ENCODE data around the gene CRYL1. TPM values are rescaled to one million over a fixed set of nuclear protein-coding genes. Genes with fewer than 3 reads are reported as not detected.

The CRYL1 gene
- total RNA-seq, 1 experiment from 2014 or later: 3.7 TPM

GRCh38 chr13:20519875-20520274 is 5.8 kb downstream of the CRYL1 start:
- H3K4ac ChIP-seq (ENCODE audit: low read depth, low read length): no peak overlapping the region
- DNase-seq: no peak
- TF ChIP-seq, protein P1, sequence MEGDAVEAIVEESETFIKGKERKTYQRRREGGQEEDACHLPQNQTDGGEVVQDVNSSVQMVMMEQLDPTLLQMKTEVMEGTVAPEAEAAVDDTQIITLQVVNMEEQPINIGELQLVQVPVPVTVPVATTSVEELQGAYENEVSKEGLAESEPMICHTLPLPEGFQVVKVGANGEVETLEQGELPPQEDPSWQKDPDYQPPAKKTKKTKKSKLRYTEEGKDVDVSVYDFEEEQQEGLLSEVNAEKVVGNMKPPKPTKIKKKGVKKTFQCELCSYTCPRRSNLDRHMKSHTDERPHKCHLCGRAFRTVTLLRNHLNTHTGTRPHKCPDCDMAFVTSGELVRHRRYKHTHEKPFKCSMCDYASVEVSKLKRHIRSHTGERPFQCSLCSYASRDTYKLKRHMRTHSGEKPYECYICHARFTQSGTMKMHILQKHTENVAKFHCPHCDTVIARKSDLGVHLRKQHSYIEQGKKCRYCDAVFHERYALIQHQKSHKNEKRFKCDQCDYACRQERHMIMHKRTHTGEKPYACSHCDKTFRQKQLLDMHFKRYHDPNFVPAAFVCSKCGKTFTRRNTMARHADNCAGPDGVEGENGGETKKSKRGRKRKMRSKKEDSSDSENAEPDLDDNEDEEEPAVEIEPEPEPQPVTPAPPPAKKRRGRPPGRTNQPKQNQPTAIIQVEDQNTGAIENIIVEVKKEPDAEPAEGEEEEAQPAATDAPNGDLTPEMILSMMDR (conservative IDR thresholded peaks at IDR 0.05): no peak
- no peaks in the 10 kb centered on the region for H3K79me2 ChIP-seq (ENCODE audit: insufficient read depth, low read length)
- peaks cover 3% of the 10 kb centered on the region; the same call in 1 of the 2 replicates for H3K4me1 ChIP-seq (ENCODE audit: insufficient read depth, low read length)
- H4K8ac ChIP-seq (replicated peaks; ENCODE audit: insufficient read length, low read depth, low read length): no peak overlapping the region
- no peak overlapping the region for H3K4me2 ChIP-seq (ENCODE audit: insufficient read depth, insufficient read length, low read length)
- Mint-ChIP-seq H3K9me3 (no peaks in the 10 kb centered on the region; a peak in 2 of 5 replicates), H3K4me1 (peaks cover 19 to 31% of the 10 kb centered on the region in 2 experiments), H3K27me3 (ENCODE audit: low read depth) (peaks cover 19% of the 10 kb centered on the region), H3K36me3 (ENCODE audit: insufficient read depth in 1 of 3, low read depth in 3 of 3) (no peaks in the 10 kb centered on the region; a peak in 1 of 7 replicates), H3K27ac (no peak overlapping the region), H3K4me3 (no peak overlapping the region)
- H3K27me3 ChIP-seq (ENCODE audit: insufficient read depth, low read length): no peaks in the 10 kb centered on the region
- no peaks in the 10 kb centered on the region for H3K79me1 ChIP-seq (ENCODE audit: insufficient read depth, low read depth, low read length, poor library complexity, severe bottlenecking)
- H3T11ph ChIP-seq (ENCODE audit: low read length): no peak overlapping the region
- no peaks in the 10 kb centered on the region for H4K20me1 ChIP-seq (ENCODE audit: control insufficient read depth, insufficient read depth, insufficient read length)
- H2BK120ac ChIP-seq (ENCODE audit: low read depth, low read length, poor library complexity, severe bottlenecking): no peak overlapping the region
- H3K27ac ChIP-seq (ENCODE audit: insufficient read length, low read depth, low read length): no peak overlapping the region
- no peak overlapping the region for H3K9ac ChIP-seq (ENCODE audit: extremely low read depth, insufficient read length, low read length)
- no peaks in the 10 kb centered on the region for H3K9me3 ChIP-seq (ENCODE audit: control insufficient read depth, low read depth, low read length)
- H2BK12ac ChIP-seq (ENCODE audit: insufficient read length, low read depth, low read length): no peak overlapping the region
- no peak overlapping the region for H2AFZ ChIP-seq (ENCODE audit: low read length)
- WGBS (ENCODE audit: extremely low coverage, insufficient read length, low lambda C conversion rate): no CpG with 5 or more reads among the region's 1 CpG
- no peak overlapping the region for H2BK20ac ChIP-seq (ENCODE audit: low read depth, low read length, poor library complexity, severe bottlenecking)
- H3K56ac ChIP-seq (ENCODE audit: insufficient read length, low read depth, low read length): no peak overlapping the region
- H3K14ac ChIP-seq (ENCODE audit: insufficient read depth, low read length): no peak overlapping the region
- no peak overlapping the region for H3K23ac ChIP-seq (ENCODE audit: insufficient read length, low read depth, low read length)
- no peak overlapping the region for H2BK15ac ChIP-seq (ENCODE audit: low read depth, low read length)
- H4K5ac ChIP-seq (ENCODE audit: insufficient read length, low read depth, low read length): no peak overlapping the region
- no peak overlapping the region for H4K91ac ChIP-seq (ENCODE audit: insufficient read length, low read depth, low read length)
- H3K23me2 ChIP-seq (ENCODE audit: insufficient read length, low read depth, low read length, poor library complexity, severe bottlenecking): no peaks in the 10 kb centered on the region
- H2BK5ac ChIP-seq (ENCODE audit: insufficient read length, low read length): no peak overlapping the region
- no peak overlapping the region for H2AK5ac ChIP-seq (ENCODE audit: insufficient read length, low read length)
- H3K18ac ChIP-seq (ENCODE audit: insufficient read length, low read depth, low read length): no peak overlapping the region
